ENCODE measurements around the gene CCDC88C. TPM values are rescaled to one million over a fixed set of nuclear protein-coding genes. Genes with fewer than 3 reads are reported as not detected.

The CCDC88C gene
- total RNA-seq, 2 experiments from 2014 or later = 137 to 253 TPM

DNA sequence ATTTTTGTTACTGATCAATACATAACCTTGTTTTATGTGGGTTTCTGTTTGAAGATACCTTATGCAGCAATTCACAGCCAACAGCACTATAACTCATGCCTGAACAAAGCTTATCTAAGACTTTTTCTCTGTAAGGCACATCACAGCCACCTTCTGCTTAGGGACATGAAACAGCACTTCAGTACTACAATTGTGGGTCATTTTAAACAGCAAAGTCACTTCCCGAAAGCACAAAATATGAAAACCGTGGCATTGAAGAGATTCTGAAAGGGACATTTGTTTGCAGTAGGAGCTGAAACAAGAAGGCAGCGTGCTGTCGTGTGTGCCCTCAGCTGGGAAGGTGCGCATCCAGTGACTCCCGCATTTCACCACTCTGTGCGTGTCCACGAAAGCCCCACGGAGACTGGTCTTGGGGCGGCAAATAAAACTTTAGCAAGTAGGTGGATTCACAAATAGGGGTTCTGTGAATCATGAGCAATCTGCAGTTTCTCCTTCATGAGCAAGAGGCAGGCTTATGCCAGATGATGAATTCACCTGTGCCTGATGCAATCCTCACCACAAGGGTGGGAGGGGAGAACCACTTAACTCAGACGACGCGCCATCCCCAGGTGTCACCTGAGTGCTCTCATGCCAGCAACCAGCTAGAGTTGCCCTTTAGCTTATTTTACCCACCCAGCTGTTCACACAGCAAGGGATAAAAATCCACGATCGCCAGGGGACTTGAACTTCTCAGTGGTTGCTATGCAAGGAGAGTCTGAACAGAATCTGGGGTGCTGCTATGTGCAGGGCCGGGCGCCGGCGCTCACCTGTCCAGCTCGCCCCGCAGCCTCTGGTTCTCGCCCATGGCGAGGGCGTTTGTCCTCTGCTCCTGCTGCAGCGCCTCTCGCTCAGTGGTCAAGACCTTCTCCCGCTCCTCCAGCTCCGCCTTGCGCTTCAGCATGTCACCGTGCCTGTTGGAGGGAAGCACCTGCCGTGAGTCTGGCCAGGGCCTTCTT, 118.2 kb downstream of the CCDC88C start:
- no TSS peak for BruUV-seq (replicated peaks)
- POLR2A ChIA-PET = interaction anchor here (0.7 kb wide), 1 partner anchor 12 kb away, joined by 3 read pairs; no protein-coding TSS in a partner anchor
- CTCF ChIA-PET (ENCODE audit: unreplicated experiment) = interaction anchor here (0.6 kb wide), 1 partner anchor 186 kb away, joined by 3 read pairs; the partner anchor contains the start of gene DGLUCY
- no peaks in the 10 kb centered on the region for H3K9me2 ChIP-seq (ENCODE audit: insufficient read depth, low read length)
- no peaks in the 10 kb centered on the region for H3K9me3 ChIP-seq (ENCODE audit: low read length)
- H2AFZ ChIP-seq (ENCODE audit: low read length) = no peak overlapping the region
- no peaks in the 10 kb centered on the region for H3K79me2 ChIP-seq (ENCODE audit: insufficient read depth, low read depth, low read length)
- H4K20me1 ChIP-seq (ENCODE audit: insufficient read depth, low read length) = 0 out of 2 replicates have a peak, but pooled peaks cover 6% of the 10 kb centered on the region
- H3K36me3 ChIP-seq (ENCODE audit: insufficient read depth, low read length) = peaks cover 99% of the 10 kb centered on the region
- TF ChIP-seq, protein P1, sequence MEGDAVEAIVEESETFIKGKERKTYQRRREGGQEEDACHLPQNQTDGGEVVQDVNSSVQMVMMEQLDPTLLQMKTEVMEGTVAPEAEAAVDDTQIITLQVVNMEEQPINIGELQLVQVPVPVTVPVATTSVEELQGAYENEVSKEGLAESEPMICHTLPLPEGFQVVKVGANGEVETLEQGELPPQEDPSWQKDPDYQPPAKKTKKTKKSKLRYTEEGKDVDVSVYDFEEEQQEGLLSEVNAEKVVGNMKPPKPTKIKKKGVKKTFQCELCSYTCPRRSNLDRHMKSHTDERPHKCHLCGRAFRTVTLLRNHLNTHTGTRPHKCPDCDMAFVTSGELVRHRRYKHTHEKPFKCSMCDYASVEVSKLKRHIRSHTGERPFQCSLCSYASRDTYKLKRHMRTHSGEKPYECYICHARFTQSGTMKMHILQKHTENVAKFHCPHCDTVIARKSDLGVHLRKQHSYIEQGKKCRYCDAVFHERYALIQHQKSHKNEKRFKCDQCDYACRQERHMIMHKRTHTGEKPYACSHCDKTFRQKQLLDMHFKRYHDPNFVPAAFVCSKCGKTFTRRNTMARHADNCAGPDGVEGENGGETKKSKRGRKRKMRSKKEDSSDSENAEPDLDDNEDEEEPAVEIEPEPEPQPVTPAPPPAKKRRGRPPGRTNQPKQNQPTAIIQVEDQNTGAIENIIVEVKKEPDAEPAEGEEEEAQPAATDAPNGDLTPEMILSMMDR (conservative IDR thresholded peaks at IDR 0.05; ENCODE audit: low read length) = no peak
- no peak for TF ChIP-seq EZH2phosphoT487 (IDR thresholded peaks at IDR 0.05; ENCODE audit: borderline replicate concordance, low read depth, low read length)
- intact Hi-C loops (cut with micrococcal nuclease; ENCODE audit: unreplicated experiment) = no loop called here
- H3K4me3 ChIP-seq (ENCODE audit: low read depth, low read length, poor library complexity, severe bottlenecking) = no peak overlapping the region
- H3K4me2 ChIP-seq (ENCODE audit: low read length) = no peak overlapping the region
- H3K4me1 ChIP-seq (ENCODE audit: insufficient read depth, low read length, poor library complexity, severe bottlenecking) = peaks cover 5% of the 10 kb centered on the region
- DNase-seq (ENCODE audit: low spot score) = no peak
- H3K27ac ChIP-seq (ENCODE audit: low read depth, low read length, poor library complexity, severe bottlenecking) = no peak overlapping the region

DNA sequence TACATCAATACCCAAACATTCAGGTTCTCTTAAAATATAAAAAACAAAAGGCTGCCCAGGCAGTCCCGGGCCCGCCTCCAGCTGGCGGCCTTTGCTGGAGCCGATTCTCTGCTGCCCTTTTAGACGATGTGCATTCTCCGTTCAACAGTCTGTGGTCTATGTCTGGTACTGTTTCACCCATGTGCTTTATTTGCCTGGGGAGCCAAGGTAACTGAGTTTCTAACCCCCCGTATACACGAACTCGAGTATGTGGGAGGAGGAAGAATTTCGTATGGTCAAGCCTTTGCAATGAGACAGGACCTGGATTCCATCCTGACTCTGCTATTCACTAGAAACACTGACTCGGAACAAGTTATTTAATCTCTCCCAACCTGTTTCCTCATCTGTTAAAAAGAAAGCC, 119.0 kb downstream of the CCDC88C start:
- Histone ChIP-seq H2AFZ (ENCODE audit: low read length) (no peak overlapping the region), H3K27ac (ENCODE audit: low read depth, low read length, poor library complexity, severe bottlenecking) (no peak overlapping the region), H3K9me2 (ENCODE audit: insufficient read depth, low read length) (no peaks in the 10 kb centered on the region), H3K4me2 (ENCODE audit: low read length) (no peak overlapping the region), H3K36me3 (ENCODE audit: insufficient read depth, low read length) (peaks cover 99% of the 10 kb centered on the region), H3K4me1 (ENCODE audit: insufficient read depth, low read length, poor library complexity, severe bottlenecking) (peaks cover 5% of the 10 kb centered on the region), H4K20me1 (ENCODE audit: insufficient read depth, low read length) (0 out of 2 replicates have a peak, but pooled peaks cover 6% of the 10 kb centered on the region), H3K79me2 (ENCODE audit: insufficient read depth, low read depth, low read length) (no peaks in the 10 kb centered on the region), H3K4me3 (ENCODE audit: low read depth, low read length, poor library complexity, severe bottlenecking) (no peak overlapping the region), H3K9me3 (ENCODE audit: low read length) (no peaks in the 10 kb centered on the region)
- intact Hi-C loops (cut with micrococcal nuclease; ENCODE audit: unreplicated experiment) = no loop called here
- TF ChIP-seq, protein P1 (conservative IDR thresholded peaks at IDR 0.05; ENCODE audit: low read length) = no peak
- no peak for TF ChIP-seq EZH2phosphoT487 (IDR thresholded peaks at IDR 0.05; ENCODE audit: borderline replicate concordance, low read depth, low read length)
- BruUV-seq (replicated peaks) = TSS peak; percentile 54
- DNase-seq (ENCODE audit: low spot score) = no peak
- POLR2A ChIA-PET = no interaction called here
- CTCF ChIA-PET (ENCODE audit: unreplicated experiment) = no interaction called here

All from OCI-LY7 (cell line).